ENCODE results near the gene LMF2.

- TF ChIP-seq CTCF (IDR thresholded peaks at IDR 0.05; ENCODE audit: low read depth, low read length, poor library complexity, severe bottlenecking) (no peak), EZH2phosphoT487 (IDR thresholded peaks at IDR 0.05; ENCODE audit: borderline replicate concordance, low read length) (no peak)
Observed at GRCh38 chr22:50461536-50461935, 46.0 kb downstream of the LMF2 start.
